Measurements from ENCODE around the gene NRP1.
"Not testable (repeated sequence)": the region's sequence is repeated elsewhere in the genome, so short reads cannot be mapped to it uniquely, and the experiment has no call there.

NRP1 gene

DNA sequence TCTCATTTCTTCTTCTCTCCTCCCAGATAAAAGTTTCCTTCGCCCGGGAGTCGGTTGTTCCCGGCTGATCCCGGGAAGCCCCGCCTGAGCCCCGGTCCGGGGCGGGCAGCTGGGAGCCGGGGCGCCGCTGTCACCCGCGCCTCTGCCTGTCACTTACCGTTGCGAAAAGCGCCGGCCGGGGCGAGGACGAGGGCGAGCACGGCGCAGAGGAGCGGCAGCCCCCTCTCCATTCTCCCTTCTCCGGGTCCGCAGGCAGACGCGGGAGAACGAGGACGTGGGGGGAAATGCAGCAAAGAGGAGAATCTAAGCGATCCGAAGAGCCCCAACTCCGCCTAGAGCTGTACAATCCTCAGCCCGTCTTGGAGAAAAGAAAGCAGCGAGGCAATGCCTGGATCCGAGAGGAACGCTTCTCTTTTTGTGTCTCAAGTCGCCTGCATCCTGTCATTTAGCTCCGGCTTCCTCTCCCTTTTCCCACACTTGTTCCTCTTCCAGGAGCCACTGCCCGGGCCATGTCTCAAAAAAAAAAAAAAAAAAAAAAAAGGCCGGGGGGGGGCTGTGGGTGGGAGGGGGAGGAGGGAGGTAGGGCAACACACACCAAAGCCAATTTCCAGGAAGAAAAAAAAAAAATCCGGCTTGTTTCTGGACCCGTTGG, at the start of gene NRP1:
Gene NRP1, minus strand, starts transcription at position 515 of the 652 bp plus-strand sequence. Its CDS starts 285 bp downstream, at position 230.
- TF ChIP-seq, protein P1, sequence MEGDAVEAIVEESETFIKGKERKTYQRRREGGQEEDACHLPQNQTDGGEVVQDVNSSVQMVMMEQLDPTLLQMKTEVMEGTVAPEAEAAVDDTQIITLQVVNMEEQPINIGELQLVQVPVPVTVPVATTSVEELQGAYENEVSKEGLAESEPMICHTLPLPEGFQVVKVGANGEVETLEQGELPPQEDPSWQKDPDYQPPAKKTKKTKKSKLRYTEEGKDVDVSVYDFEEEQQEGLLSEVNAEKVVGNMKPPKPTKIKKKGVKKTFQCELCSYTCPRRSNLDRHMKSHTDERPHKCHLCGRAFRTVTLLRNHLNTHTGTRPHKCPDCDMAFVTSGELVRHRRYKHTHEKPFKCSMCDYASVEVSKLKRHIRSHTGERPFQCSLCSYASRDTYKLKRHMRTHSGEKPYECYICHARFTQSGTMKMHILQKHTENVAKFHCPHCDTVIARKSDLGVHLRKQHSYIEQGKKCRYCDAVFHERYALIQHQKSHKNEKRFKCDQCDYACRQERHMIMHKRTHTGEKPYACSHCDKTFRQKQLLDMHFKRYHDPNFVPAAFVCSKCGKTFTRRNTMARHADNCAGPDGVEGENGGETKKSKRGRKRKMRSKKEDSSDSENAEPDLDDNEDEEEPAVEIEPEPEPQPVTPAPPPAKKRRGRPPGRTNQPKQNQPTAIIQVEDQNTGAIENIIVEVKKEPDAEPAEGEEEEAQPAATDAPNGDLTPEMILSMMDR (IDR thresholded peaks at IDR 0.05): no peak
- Histone ChIP-seq H3K27ac (peak within 1 kb of the TSS; percentile 90 to 93), H3K4me3 (peak within 1 kb of the TSS; percentile 77)
- peak; percentile 76 for DNase-seq (ENCODE audit: low spot score)

DNA sequence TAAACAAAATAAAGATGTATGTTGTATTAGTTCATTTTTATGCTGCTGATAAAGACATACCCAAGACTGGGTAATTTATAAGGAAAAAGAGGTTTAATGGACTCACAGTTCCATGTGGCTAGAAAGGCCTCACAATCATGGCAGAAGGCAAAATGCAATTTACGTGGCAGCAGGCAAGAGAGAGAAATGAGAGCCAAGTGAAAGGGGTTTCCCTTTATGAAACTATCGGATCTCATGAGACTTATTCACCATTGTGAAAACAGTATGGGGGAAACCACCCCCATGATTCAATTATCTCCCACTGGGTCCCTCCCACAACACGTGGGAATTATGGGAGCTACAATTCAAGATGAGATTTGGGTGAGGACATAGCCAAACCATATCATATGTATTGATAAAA, 49.7 kb upstream of the NRP1 start:
- DNase-seq (ENCODE audit: low spot score); H3K4me3 ChIP-seq; H3K27ac ChIP-seq: not testable (repeated sequence)

DNA sequence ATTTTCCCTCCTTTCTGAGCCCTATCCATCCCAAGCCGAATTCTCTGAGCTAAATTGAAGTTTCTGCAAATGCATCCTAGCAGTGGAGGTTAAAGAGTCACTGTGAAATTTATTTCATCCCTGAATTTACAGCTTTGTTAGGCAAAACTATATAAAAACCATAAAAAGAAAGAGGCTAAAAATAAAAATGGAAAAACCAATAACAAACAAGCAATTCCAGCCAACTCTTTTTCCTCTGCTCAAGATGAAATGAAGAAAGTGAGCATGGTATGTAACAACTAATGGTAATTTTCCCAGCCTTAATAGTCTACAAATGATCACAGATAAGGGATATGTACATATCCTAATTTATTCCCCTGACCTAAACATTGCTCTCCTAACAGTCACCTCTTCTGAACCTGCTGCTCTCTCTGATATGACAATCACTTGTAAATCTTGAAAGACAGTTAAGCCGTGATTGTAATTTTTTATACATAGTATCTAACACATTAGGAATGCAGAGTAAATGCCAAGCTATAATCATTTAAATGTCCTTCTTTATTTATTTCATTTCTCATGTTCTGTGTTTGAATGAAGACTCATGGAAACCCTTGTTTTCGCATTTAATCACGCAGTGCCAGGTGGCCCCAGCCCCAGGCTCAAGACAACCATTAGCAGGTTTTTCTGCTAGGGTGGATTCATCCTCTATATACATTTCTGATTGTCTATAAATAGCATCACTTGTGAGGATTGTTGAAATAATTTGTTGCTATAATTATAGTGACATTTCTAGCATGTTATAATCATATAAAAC, 48.6 kb upstream of the NRP1 start:
- DNase-seq (ENCODE audit: low spot score): no peak
- Histone ChIP-seq H3K4me3 (no peak overlapping the region), H3K27ac (no peak overlapping the region)
- TF ChIP-seq, protein P1 (IDR thresholded peaks at IDR 0.05): no peak

DNA sequence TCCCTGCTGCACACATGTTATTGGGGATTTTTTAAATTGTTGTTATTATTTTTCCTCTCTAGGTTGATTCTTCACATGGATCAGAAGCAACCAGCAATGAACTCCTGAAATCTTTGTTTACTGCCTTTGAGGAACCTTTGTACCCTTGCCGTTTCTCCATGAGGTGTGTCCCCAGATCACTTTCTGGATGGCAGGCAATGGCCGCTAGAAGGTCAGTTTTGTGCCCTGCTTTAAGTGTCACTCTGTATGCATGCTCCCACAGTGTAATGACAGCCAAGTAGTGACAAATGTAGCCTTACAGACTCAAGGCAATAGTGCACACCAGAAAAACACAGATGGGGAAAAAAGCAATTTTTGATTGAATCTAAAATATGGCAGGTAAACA, 47.7 kb upstream of the NRP1 start:
- H3K4me3 ChIP-seq: no peak overlapping the region
- TF ChIP-seq, protein P1 (IDR thresholded peaks at IDR 0.05): no peak

DNA sequence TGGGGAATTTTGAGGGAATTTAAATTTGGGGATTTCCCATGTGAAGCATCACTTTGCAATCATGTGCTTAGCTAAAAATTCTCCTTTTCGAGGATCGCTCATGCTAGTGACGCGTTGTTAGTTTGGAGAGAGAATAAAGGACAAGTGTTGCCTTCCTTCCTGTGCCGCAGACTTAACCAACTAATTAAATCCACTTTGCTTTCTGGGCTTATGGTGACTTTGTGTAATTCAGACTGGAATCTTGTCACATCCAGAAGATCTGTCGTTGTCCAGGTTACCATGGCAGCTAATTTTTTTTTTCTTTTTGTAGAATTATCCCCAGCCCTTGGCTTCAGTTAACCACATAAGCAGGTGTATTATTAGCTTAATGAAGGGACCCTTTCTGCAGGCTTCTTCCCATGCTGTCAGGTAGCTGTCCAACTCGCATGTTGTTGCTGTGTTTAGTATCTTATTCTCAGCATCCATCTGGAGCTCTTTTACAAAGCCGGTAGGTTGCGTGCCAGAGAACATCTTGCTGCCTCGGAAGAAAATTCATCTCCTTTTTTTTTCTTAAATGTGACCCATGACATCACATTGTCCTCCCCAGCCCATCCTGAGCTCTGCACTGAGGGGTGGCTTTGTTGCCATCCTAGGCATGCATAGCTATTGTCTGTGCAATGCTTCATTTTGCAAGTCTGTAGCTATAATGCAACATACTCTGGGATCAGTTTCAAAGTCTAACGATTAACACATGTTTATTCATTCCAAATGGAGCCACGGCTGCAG, 47.2 kb upstream of the NRP1 start:
- TF ChIP-seq, protein P1 (IDR thresholded peaks at IDR 0.05): no peak
- H3K27ac ChIP-seq: no peak overlapping the region
- no peak for DNase-seq (ENCODE audit: low spot score)
- no peak overlapping the region for H3K4me3 ChIP-seq

More for the DNA sequence above, 47.7 kb upstream of the NRP1 start:
- H3K27ac ChIP-seq: no peak overlapping the region
- DNase-seq (ENCODE audit: low spot score): no peak

DNA sequence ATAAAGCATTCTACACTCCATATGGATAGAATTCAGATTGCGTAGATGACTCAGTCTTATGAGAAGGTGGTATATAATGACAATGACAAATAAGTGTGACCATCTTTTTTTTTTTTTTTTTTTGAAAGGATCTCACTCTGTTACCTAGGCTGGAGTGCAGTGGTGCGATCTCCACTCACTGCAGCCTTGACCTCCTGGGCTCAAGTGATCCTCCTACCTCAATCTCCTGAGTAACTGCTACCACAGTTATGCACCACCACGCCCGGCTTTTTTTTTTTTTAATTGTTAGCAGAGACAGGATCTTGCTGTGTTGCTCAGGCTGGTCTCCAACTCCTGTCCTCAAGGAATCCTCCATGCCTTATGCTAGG, 43.2 kb upstream of the NRP1 start:
- no peak for DNase-seq (ENCODE audit: low spot score)
- TF ChIP-seq, protein P1 (IDR thresholded peaks at IDR 0.05): no peak
- Histone ChIP-seq H3K27ac (no peak overlapping the region), H3K4me3 (no peak overlapping the region)

DNA sequence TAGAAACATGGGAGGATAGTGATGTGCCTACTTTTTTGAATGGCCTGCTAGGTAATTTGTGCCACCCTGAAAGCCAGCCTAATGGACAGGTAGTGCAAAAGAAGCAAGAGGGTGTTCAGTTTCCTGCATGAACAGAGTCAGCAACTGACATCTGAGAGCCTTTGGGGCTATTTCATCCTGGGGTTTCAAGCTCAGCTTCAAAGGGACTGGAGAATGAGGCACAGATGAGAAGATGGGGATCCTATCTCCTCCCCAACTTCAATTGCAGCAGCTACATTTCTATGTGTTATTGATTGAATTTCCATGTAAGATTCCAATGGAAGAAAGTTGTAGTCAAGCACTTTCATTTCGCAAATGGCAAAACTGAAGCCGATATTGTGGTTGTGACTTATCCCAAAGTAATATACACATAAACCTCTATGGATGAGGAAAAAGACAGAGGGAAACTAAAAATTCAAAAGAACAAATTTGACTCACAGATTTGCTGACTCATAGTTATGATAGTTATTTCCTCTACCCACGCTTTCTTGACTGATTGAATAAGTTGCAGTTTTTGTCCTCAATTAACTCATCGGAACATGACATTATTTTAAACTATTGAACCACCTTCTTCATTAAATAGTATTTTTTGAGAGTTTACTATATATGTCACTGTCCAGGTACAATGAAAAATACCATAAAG, 42.6 kb upstream of the NRP1 start:
- TF ChIP-seq, protein P1 (IDR thresholded peaks at IDR 0.05): no peak
- H3K4me3 ChIP-seq: no peak overlapping the region
- no peak overlapping the region for H3K27ac ChIP-seq
- DNase-seq (ENCODE audit: low spot score): no peak
